Karpas-422 (cell line): ENCODE results near the gene TFF1. TPM values are rescaled to one million over a fixed set of nuclear protein-coding genes. Genes with fewer than 3 reads are reported as not detected.

ENCODE experiments used
- DNase-seq: peaks from one replicate; pipeline ENCODE4 v3.0.0-alpha.2; 2015
- H2AFZ ChIP-seq: fragments of 200-600 bp; sonication (generic); 2 replicates; pipeline ENCODE4 v1.6.1; 2014; ENCODE audit warnings: antibody characterized with exemption, low read length, mixed read lengths
- H3K27ac ChIP-seq: fragments of 200-600 bp; sonication (generic); 2 replicates; pipeline ENCODE4 v1.5.1; 2014; ENCODE audit warnings: mild to moderate bottlenecking, low read length, moderate library complexity
- H3K27me3 ChIP-seq: fragments of 200-600 bp; sonication (generic); 2 replicates; pipeline ENCODE4 v1.6.1; 2014; ENCODE audit warnings: low read length, mixed read lengths
- H3K36me3 ChIP-seq: fragments of 200-600 bp; sonication (generic); 2 replicates; pipeline ENCODE4 v1.6.1; 2014; ENCODE audit warnings: low read length, mixed read lengths; ENCODE audit not compliant: insufficient read depth
- H3K4me1 ChIP-seq: fragments of 200-600 bp; sonication (generic); 2 replicates; pipeline ENCODE4 v1.6.1; 2014; ENCODE audit warnings: mild to moderate bottlenecking, low read length, mixed read lengths
- H3K4me2 ChIP-seq: fragments of 200-600 bp; sonication (generic); 2 replicates; pipeline ENCODE4 v1.6.1; 2014; ENCODE audit warnings: low read length, low read depth, mild to moderate bottlenecking; ENCODE audit not compliant: poor library complexity, severe bottlenecking
- H3K4me3 ChIP-seq: fragments of 200-600 bp; sonication (generic); 2 replicates; pipeline ENCODE4 v1.5.1; 2014; ENCODE audit warnings: mild to moderate bottlenecking, antibody characterized with exemption, low read length, mixed read lengths
- H3K79me2 ChIP-seq: fragments of 200-600 bp; sonication (generic); 2 replicates; pipeline ENCODE4 v1.6.1; 2014; ENCODE audit warnings: mild to moderate bottlenecking, low read length, mixed read lengths
- H3K9ac ChIP-seq: fragments of 200-600 bp; sonication (generic); 2 replicates; pipeline ENCODE4 v1.6.0; 2014; ENCODE audit warnings: low read length
- H3K9me2 ChIP-seq: fragments of 200-600 bp; sonication (generic), shearing (Covaris generic); replicated peaks from 2 replicates; pipeline ENCODE4 v1.6.0; 2014; ENCODE audit warnings: mild to moderate bottlenecking, low read length, moderate library complexity; ENCODE audit not compliant: insufficient read depth
- H3K9me3 ChIP-seq: fragments of 300-700, 200-600 bp; sonication (generic); 2 replicates; pipeline ENCODE4 v1.6.1; 2014; ENCODE audit warnings: low read length, mixed read lengths
- H4K20me1 ChIP-seq: fragments of 200-600 bp; sonication (generic); 2 replicates; pipeline ENCODE4 v1.6.1; 2014; ENCODE audit warnings: mild to moderate bottlenecking, antibody characterized with exemption, low read length, low read depth; ENCODE audit not compliant: insufficient read depth
- total RNA-seq: library from RNA; depleted of rRNA; stranded (reverse); fragments of >200 nt; shearing (Covaris generic); gene quantifications from 2 replicates; pipeline ENCODE4 v1.2.3, GENCODE V29; 2014; ENCODE audit warnings: low replicate concordance; rRNA removed

The TFF1 gene
- not detected in 2 replicates for total RNA-seq

DNA sequence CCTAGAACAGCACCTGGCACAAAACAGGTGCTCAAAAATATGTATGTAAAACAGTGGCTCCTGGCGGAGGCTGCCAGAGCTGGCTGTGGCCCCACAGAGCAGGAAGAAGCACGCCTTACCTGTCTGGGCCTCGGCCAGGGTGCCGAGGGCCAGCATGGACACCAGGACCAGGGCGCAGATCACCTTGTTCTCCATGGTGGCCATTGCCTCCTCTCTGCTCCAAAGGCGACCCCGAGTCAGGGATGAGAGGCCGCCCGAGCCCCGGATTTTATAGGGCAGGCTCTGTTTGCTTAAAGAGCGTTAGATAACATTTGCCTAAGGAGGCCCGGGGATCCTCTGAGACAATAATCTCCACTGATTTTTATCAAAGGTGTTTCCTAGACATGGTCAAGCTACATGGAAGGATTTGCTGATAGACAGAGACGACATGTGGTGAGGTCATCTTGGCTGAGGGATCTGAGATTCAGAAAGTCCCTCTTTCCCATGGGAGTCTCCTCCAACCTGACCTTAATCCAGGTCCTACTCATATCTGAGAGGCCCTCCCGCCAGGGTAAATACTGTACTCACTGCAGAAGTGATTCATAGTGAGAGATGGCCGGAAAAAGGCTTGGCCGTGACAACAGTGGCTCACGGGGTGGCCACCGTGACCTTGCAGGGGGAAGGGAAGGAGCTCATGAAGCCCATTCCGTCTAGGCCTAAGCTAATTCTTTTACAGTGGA is at the start of gene TFF1:
Gene TFF1 (minus strand): TSS at position 244 of the 719 bp plus-strand sequence. CDS start 40 bp downstream, at position 204.
- no peaks in the 10 kb centered on the region for H3K36me3 ChIP-seq
- no peaks in the 10 kb centered on the region for H3K9me3 ChIP-seq
- H4K20me1 ChIP-seq = no peaks in the 10 kb centered on the region; the same call in 1 of the 2 replicates
- peaks cover 33% of the 10 kb centered on the region for H3K4me1 ChIP-seq
- H3K4me3 ChIP-seq = no peak within 1 kb of the TSS; the same call in 1 of the 2 replicates
- H3K27ac ChIP-seq = no peak within 1 kb of the TSS
- DNase-seq = no peak
- no peak within 1 kb of the TSS for H3K9ac ChIP-seq
- no peaks in the 10 kb centered on the region for H3K79me2 ChIP-seq
- peak within 1 kb of the TSS; percentile 34 for H3K4me2 ChIP-seq
- H2AFZ ChIP-seq = no peak within 1 kb of the TSS
- no peaks in the 10 kb centered on the region for H3K9me2 ChIP-seq
- H3K27me3 ChIP-seq = no peaks in the 10 kb centered on the region

- H4K20me1 ChIP-seq = no peaks in the 10 kb centered on the region
- peaks cover 7% of the 10 kb centered on the region for H3K4me1 ChIP-seq
These were observed 48.8 kb upstream of the TFF1 start for GRCh38 chr21:42414928-42415769.

GRCh38 chr21:42414553-42414927 is 48.2 kb upstream of the TFF1 start:
- Histone ChIP-seq H3K4me3 (no peak overlapping the region), H3K4me1 (peaks cover 7% of the 10 kb centered on the region), H3K27ac (no peak overlapping the region)

More at GRCh38 chr21:42414928-42415769, 48.8 kb upstream of the TFF1 start:
- DNase-seq = no peak
- no peak overlapping the region for H3K4me2 ChIP-seq
- 0 out of 2 replicates have a peak, but pooled peaks cover 4% of the 10 kb centered on the region for H3K27me3 ChIP-seq
- no peaks in the 10 kb centered on the region for H3K9me2 ChIP-seq
- H3K79me2 ChIP-seq = no peaks in the 10 kb centered on the region
- H2AFZ ChIP-seq = no peak overlapping the region; the same call in 1 of the 2 replicates
- H3K4me3 ChIP-seq = no peak overlapping the region
- no peaks in the 10 kb centered on the region for H3K36me3 ChIP-seq
- H3K9ac ChIP-seq = no peak overlapping the region
- no peaks in the 10 kb centered on the region for H3K9me3 ChIP-seq
- H3K27ac ChIP-seq = no peak overlapping the region

DNA sequence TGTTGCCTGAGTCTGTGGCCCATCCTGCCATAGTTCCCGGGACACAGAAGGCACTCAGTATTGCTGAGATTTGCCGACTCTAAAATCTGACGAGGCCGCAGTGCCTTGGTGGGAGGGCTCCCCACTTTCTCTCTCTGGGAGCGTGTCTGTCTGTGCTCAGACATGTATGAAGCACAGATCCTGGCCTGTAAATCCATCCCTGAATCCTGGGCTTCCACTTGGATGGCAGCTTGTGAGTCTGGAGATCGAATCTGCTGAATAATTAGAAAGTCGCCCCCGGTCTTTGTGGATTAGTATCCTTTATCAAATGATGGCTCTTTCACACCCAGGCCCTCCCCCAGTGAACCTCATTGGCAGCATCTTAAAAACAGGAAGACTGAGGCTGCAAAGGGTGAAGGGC is 47.7 kb upstream of the TFF1 start:
- no peak overlapping the region for H3K9ac ChIP-seq
- no peaks in the 10 kb centered on the region for H3K9me3 ChIP-seq
- H4K20me1 ChIP-seq = no peaks in the 10 kb centered on the region
- no peaks in the 10 kb centered on the region for H3K9me2 ChIP-seq
- H3K27ac ChIP-seq = no peak overlapping the region
- no peaks in the 10 kb centered on the region for H3K79me2 ChIP-seq
- no peaks in the 10 kb centered on the region for H3K36me3 ChIP-seq
- no peak overlapping the region for H2AFZ ChIP-seq
- no peaks in the 10 kb centered on the region for H3K27me3 ChIP-seq
- DNase-seq = no peak
- H3K4me2 ChIP-seq = no peak overlapping the region
- no peak overlapping the region for H3K4me3 ChIP-seq
- peaks cover 7% of the 10 kb centered on the region for H3K4me1 ChIP-seq

More at GRCh38 chr21:42414553-42414927, 48.2 kb upstream of the TFF1 start:
- H3K9ac ChIP-seq = no peak overlapping the region
- H4K20me1 ChIP-seq = no peaks in the 10 kb centered on the region
- no peaks in the 10 kb centered on the region for H3K36me3 ChIP-seq
- DNase-seq = no peak
- H3K9me2 ChIP-seq = no peaks in the 10 kb centered on the region
- no peaks in the 10 kb centered on the region for H3K79me2 ChIP-seq
- no peak overlapping the region for H2AFZ ChIP-seq
- 0 out of 2 replicates have a peak, but pooled peaks cover 2% of the 10 kb centered on the region for H3K27me3 ChIP-seq
- H3K4me2 ChIP-seq = no peak overlapping the region
- H3K9me3 ChIP-seq = no peaks in the 10 kb centered on the region

DNA sequence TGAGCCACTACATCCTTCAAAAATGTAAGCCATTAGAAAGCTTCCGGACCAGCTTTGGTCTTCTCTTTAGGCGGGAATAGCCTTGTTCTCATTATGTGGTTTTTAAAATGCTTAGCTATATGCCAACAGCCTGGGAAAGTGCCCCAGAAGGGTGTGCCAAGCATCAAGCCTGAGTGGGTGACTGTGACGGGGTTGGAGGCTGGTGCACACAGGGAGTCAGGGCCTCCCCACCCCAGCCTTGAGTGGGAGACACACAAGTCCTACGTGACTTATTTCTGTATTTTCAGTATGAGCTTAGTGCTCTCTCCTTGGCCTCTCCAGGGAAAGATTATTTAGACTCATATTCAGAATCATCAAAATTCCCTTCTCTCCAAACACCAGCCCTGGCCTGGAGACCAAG is 47.2 kb upstream of the TFF1 start:
- Histone ChIP-seq H3K9me2 (no peaks in the 10 kb centered on the region), H3K4me3 (no peak overlapping the region), H3K36me3 (no peaks in the 10 kb centered on the region), H3K27me3 (no peaks in the 10 kb centered on the region), H4K20me1 (no peaks in the 10 kb centered on the region), H3K79me2 (no peaks in the 10 kb centered on the region), H3K27ac (no peak overlapping the region), H3K9me3 (no peaks in the 10 kb centered on the region), H3K4me2 (no peak overlapping the region), H3K4me1 (peaks cover 8% of the 10 kb centered on the region), H2AFZ (no peak overlapping the region), H3K9ac (no peak overlapping the region)
- no peak for DNase-seq

DNA sequence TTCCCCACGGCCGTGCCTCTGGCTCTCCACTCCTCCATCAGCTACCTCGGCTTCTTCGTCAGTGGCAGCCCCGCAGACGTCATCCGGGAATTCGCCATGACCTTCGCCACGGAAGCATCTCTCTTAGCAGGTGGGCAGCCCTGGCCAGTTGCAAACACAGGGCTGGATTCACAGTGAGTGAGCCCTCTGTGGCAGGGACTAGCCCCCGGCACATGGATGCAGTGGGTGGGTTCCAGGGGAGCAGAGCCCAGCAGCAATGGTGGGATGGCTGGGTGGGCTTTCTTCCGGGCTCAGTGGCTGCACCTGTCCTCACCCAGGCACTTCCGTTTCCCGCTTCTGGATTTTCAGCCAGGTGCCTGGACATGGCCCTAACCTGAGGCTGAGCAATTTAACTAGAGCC is 46.8 kb upstream of the TFF1 start:
- Histone ChIP-seq H3K9me2 (no peaks in the 10 kb centered on the region), H3K4me3 (no peak overlapping the region), H3K9me3 (no peaks in the 10 kb centered on the region), H3K27me3 (no peaks in the 10 kb centered on the region), H2AFZ (no peak overlapping the region), H4K20me1 (no peaks in the 10 kb centered on the region), H3K9ac (no peak overlapping the region), H3K4me2 (no peak overlapping the region), H3K4me1 (peaks cover 12% of the 10 kb centered on the region), H3K79me2 (no peaks in the 10 kb centered on the region), H3K27ac (no peak overlapping the region), H3K36me3 (no peaks in the 10 kb centered on the region)
- DNase-seq = no peak

- H2AFZ ChIP-seq = no peak overlapping the region
- H3K4me3 ChIP-seq = no peak overlapping the region
- H3K9me3 ChIP-seq = no peaks in the 10 kb centered on the region
- H3K27me3 ChIP-seq = no peaks in the 10 kb centered on the region
- no peaks in the 10 kb centered on the region for H3K9me2 ChIP-seq
- no peak overlapping the region for H3K27ac ChIP-seq
- no peak overlapping the region for H3K4me2 ChIP-seq
- no peak overlapping the region for H3K9ac ChIP-seq
- no peaks in the 10 kb centered on the region for H3K79me2 ChIP-seq
- no peaks in the 10 kb centered on the region for H4K20me1 ChIP-seq
- no peaks in the 10 kb centered on the region for H3K36me3 ChIP-seq
- DNase-seq = no peak
- H3K4me1 ChIP-seq = peaks cover 17% of the 10 kb centered on the region
These were observed 46.2 kb upstream of the TFF1 start for GRCh38 chr21:42412636-42412933.

DNA sequence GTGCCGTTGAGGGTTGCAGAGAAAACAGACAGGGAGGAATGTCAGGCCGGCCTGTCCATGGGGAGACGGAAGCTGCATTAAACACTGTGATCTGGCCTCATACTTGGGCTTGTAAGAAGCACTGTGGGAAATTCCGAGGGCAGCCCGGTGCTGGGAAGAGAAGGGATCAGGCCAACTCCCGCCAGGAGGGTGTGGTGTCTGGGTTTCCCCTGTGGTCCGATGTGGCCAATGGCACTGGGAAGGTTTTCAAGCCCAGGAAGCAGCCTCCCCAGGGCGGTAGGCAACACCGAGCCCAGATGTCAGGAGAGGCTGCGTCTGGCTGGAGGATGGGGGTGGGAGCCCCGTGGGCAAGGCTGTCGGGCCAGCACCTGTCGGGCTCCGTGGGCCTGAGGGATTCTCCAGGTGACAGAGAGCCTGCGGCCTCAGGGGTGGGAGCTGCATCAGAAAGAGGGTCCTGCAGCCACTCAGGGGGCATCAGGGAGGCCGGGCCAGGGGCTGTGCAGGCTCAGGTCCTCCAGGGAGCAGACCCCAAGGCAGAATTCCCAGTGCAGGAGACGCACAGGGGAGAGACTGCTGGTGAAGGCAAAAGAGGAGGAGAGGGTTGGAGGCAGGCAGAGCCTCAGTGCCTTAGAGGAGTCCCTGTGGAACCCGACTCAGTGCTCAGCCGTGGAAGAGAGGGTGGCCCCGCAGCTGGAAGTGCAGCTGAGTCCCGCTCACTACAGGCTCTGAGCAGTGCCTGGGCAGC is 45.7 kb upstream of the TFF1 start:
- DNase-seq = no peak
- no peak overlapping the region for H2AFZ ChIP-seq
- no peaks in the 10 kb centered on the region for H3K79me2 ChIP-seq
- peaks cover 22% of the 10 kb centered on the region for H3K4me1 ChIP-seq
- H4K20me1 ChIP-seq = no peaks in the 10 kb centered on the region
- H3K9me3 ChIP-seq = no peaks in the 10 kb centered on the region
- H3K9ac ChIP-seq = no peak overlapping the region
- H3K4me2 ChIP-seq = no peak overlapping the region
- no peak overlapping the region for H3K27ac ChIP-seq
- no peak overlapping the region for H3K4me3 ChIP-seq
- no peaks in the 10 kb centered on the region for H3K36me3 ChIP-seq
- H3K9me2 ChIP-seq = no peaks in the 10 kb centered on the region
- no peaks in the 10 kb centered on the region for H3K27me3 ChIP-seq
